H1 (cell line): ENCODE data around the gene EFEMP2. TPM values are rescaled to one million over a fixed set of nuclear protein-coding genes. Genes with fewer than 3 reads are reported as not detected.

Experiments used
- ATF2 ChIP-seq: IDR thresholded peaks from 2 replicates; pipeline ENCODE4 v1.6.1; 2012; ENCODE audit warnings: low read length, inconsistent platforms
- CBX8 ChIP-seq: fragments of 300-800, 300-1000 bp; sonication (generic); IDR thresholded peaks from 2 replicates; pipeline ENCODE4 v1.7.1; 2016; ENCODE audit warnings: low read depth, low read length, borderline replicate concordance
- CHD7 ChIP-seq: fragments of 300-600 bp; sonication (generic); IDR thresholded peaks from 2 replicates; pipeline ENCODE4 v1.7.1; 2012; ENCODE audit warnings: low read length, moderate library complexity, mild to moderate bottlenecking, inconsistent platforms; ENCODE audit not compliant: insufficient replicate concordance
- GTF2F1 ChIP-seq: IDR thresholded peaks from 2 replicates; pipeline ENCODE4 v1.6.1; 2012; ENCODE audit warnings: low read depth, low read length, improper control_type of control experiment, borderline replicate concordance
- NRF1 ChIP-seq: IDR thresholded peaks from 2 replicates; pipeline ENCODE4 v1.6.1; 2011; ENCODE audit warnings: mild to moderate bottlenecking, low read depth, low read length, improper control_type of control experiment
- RFX5 ChIP-seq: IDR thresholded peaks from 2 replicates; pipeline ENCODE4 v1.6.1; 2011; ENCODE audit warnings: low read depth, low read length, improper control_type of control experiment, borderline replicate concordance
- SUZ12 ChIP-seq: fragments of 200-600 bp; sonication (generic); IDR thresholded peaks from 2 replicates; pipeline ENCODE4 v1.6.1; 2012; ENCODE audit warnings: mild to moderate bottlenecking, inconsistent platforms, low read length, moderate library complexity, mixed read lengths
- polyA plus RNA-seq, 7 experiments: library from polyadenylated mRNA; depleted of rRNA in 3 of 7; stranded (reverse) in 5 of 7; unstranded in 2 of 7; fragments of >200 nt in 5 of 7; fragments of 200-250 nt in 2 of 7; gene quantifications; 1 replicate in 5 of 7; 2 replicates in 1 of 7; 4 replicates in 1 of 7; pipeline versions ENCODE4 v1.2.1 to v1.2.3, GENCODE V29; 2011 to 2013; ENCODE audit warnings: missing spikeins in 2 of 7, mixed read lengths in 2 of 7
- total RNA-seq: library from RNA; stranded (reverse); fragmentation: NEBNext Ultra II Directional; extraction: Animal tissue kit (Norgen Biotek cat#: 25700); gene quantifications from 2 replicates; pipeline ENCODE4 v1.2.1, GENCODE V29; 2021

The EFEMP2 gene
- total and polyA plus RNA-seq, 2 of the 8 experiments (the other 6 are each of a cell fraction or from before 2014, with no cell fraction given): 8.8 to 17.2 TPM

DNA sequence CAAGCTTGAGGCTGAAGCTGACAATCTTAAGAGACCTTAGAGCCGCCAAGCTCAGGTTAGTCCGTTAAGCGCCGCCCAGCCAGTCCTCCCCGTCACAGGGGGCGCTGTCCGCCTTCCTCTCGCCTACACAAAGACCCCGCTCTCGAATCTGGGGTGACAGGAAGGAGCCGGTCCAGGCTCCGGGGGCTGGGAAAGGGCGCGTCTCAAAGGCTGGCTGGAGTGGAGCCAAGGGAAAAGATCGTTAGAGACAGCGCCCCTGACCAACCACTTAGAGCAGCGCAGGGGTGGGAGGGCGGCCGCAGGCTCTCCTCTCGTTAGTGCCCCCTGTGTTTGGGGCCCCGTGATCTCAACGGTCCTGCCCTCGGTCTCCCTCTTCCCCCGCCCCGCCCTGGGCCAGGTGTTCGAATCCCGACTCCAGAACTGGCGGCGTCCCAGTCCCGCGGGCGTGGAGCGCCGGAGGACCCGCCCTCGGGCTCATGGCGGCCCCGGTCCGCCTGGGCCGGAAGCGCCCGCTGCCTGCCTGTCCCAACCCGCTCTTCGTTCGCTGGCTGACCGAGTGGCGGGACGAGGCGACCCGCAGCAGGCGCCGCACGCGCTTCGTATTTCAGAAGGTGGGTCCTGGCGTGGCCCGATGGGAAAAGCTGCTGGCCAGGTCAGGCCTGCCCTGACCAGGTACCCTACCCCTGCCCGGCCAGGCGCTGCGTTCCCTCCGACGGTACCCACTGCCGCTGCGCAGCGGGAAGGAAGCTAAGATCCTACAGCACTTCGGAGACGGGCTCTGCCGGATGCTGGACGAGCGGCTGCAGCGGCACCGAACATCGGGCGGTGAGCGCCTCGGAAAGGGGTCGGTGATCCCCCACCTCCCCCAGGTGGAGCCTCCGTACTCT, 12.1 kb downstream of the EFEMP2 start, which contains the start of gene MUS81 (continued):
- TF ChIP-seq ATF2 (no peak; the same call in 1 of the 2 replicates), NRF1 (no peak), SUZ12 (no peak), GTF2F1 (no peak), CHD7 (no peak), RFX5 (no peak), CBX8 (no peak)
